ENCODE measurements around the gene PIK3R1. TPM values are rescaled to one million over a fixed set of nuclear protein-coding genes. Genes with fewer than 3 reads are reported as not detected.

The PIK3R1 gene
- total and polyA plus RNA-seq, 10 of the 15 experiments (the other 5 are each of a cell fraction or from before 2014, with no cell fraction given), result 7.8 to 38.4 (median 15.7) TPM

- no TSS peak for BruUV-seq (replicated peaks)
- Histone ChIP-seq H3K36me3 (ENCODE audit: control insufficient read depth in 2 of 2, insufficient read depth in 2 of 2, low read length in 1 of 2) (peaks cover 5 to 17% of the 10 kb centered on the region in 2 experiments; a peak in 3 of 4 replicates), H3K27ac (ENCODE audit: control insufficient read depth, insufficient read depth) (peak overlapping the region; percentile 94), H3K4me1 (ENCODE audit: control insufficient read depth, insufficient read depth, low read length) (peaks cover 36% of the 10 kb centered on the region), H3K79me2 (ENCODE audit: control insufficient read depth, insufficient read depth, low read length) (peaks cover 26% of the 10 kb centered on the region), H3K9ac (ENCODE audit: control insufficient read depth, insufficient read depth, low read length) (no peak overlapping the region), H3K27me3 (replicated peaks in 1 of 2; ENCODE audit: control insufficient read depth in 2 of 2, insufficient read depth in 2 of 2, low read length in 1 of 2) (no peaks in the 10 kb centered on the region), H4K20me1 (ENCODE audit: control insufficient read depth, insufficient read depth) (no peaks in the 10 kb centered on the region), H3K4me3 (no peak overlapping the region), H3K4me2 (ENCODE audit: control insufficient read depth, insufficient read depth) (peak overlapping the region; percentile 100; the same call in 1 of the 2 replicates), H3K9me3 (replicated peaks; ENCODE audit: control insufficient read depth, insufficient read depth, low read length) (no peaks in the 10 kb centered on the region), H2AFZ (ENCODE audit: control insufficient read depth, low read depth, low read length) (no peak overlapping the region)
- intact Hi-C loops (cut with micrococcal nuclease; ENCODE audit: unreplicated experiment), result loop anchor here (1.0 to 5.0 kb wide), 6 partner anchors 174 to 721 kb away; no protein-coding TSS in a partner anchor
- peak; percentile 13 for ATAC-seq
- CTCF ChIA-PET, result interaction anchor here (0.6 to 3.6 kb wide), 70 partner anchors 9 to 1039 kb away, joined by 3 to 165 read pairs (median 6); partner anchors contain the start of gene PIK3R1
- POLR2A ChIA-PET, result interaction anchor here (0.5 to 3.5 kb wide), 11 partner anchors 10 to 692 kb away, joined by 3 to 28 read pairs (median 4); no protein-coding TSS in a partner anchor
- no peak for FAIRE-seq
- SMC1A ChIA-PET (ENCODE audit: uncharacterized antibody, unreplicated experiment), result interaction anchor here (0.7 to 4.1 kb wide), 62 partner anchors 10 to 1040 kb away, joined by 3 to 182 read pairs (median 6); no protein-coding TSS in a partner anchor
- RAD21 ChIA-PET (ENCODE audit: unreplicated experiment), result interaction anchor here (0.6 to 3.8 kb wide), 53 partner anchors 10 to 834 kb away, joined by 3 to 185 read pairs (median 6); partner anchors contain the start of gene PIK3R1
- WGBS (ENCODE audit: insufficient coverage, insufficient replicate concordance, low lambda C conversion rate, missing lambda C conversion rate), result 13% methylated on average over 4 of the region's 4 CpGs
- no peak for DNase-seq (ENCODE audit: low read depth, low spot score)
- in situ Hi-C loops (cut with MboI), result loop anchor here (5.0 to 10.0 kb wide), 2 partner anchors 171 to 729 kb away; no protein-coding TSS in a partner anchor
- TF ChIP-seq SKIL (IDR thresholded peaks at IDR 0.05; ENCODE audit: low read depth, poor library complexity, severe bottlenecking), result peak; percentile 36
- TF ChIP-seq FOXK2 (IDR thresholded peaks at IDR 0.05), result no peak
- no peak for TF ChIP-seq FOS (IDR thresholded peaks at IDR 0.05; ENCODE audit: borderline replicate concordance, extremely low read depth, insufficient read length)
- no peak for TF ChIP-seq KLF5 (IDR thresholded peaks at IDR 0.05; ENCODE audit: partially characterized antibody)
- TF ChIP-seq RAD21 (IDR thresholded peaks at IDR 0.05; ENCODE audit: insufficient read depth, low read depth, low read length), result peak; percentile 91
- no peak for TF ChIP-seq TCF3 (IDR thresholded peaks at IDR 0.05; ENCODE audit: borderline replicate concordance, insufficient read depth, low read depth, low read length)
- TF ChIP-seq NR2C1 (IDR thresholded peaks at IDR 0.05), result no peak
- TF ChIP-seq TCF7 (IDR thresholded peaks at IDR 0.05; ENCODE audit: borderline replicate concordance), result 0 out of 2 replicates have a peak, but pooled peaks have one; percentile 29
- no peak for TF ChIP-seq JUNB (IDR thresholded peaks at IDR 0.05)
- no peak for TF ChIP-seq RB1 (IDR thresholded peaks at IDR 0.05; ENCODE audit: borderline replicate concordance)
- 0 out of 2 replicates have a peak, but pooled peaks have one; percentile 29 for TF ChIP-seq SMAD5 (IDR thresholded peaks at IDR 0.05; ENCODE audit: low read depth)
- TF ChIP-seq POU2F2 (IDR thresholded peaks at IDR 0.05; ENCODE audit: borderline replicate concordance, low read depth, low read length), result no peak
- TF ChIP-seq USF2 (IDR thresholded peaks at IDR 0.05; ENCODE audit: borderline replicate concordance, low read depth, low read length), result no peak
- TF ChIP-seq CUX1 (IDR thresholded peaks at IDR 0.05; ENCODE audit: insufficient replicate concordance, low read depth, low read length), result no peak
These were observed 70.5 kb downstream of the PIK3R1 start for GRCh38 chr5:68285851-68286611.

All from GM12878 (cell line).